Gastroesophageal sphincter (tissue), 4 donors: Measurements from ENCODE around the gene SEZ6L2. TPM values are rescaled to one million over a fixed set of nuclear protein-coding genes. Genes with fewer than 3 reads are reported as not detected.
"Not testable (repeated sequence)": the region's sequence is repeated elsewhere in the genome, so short reads cannot be mapped to it uniquely, and the experiment has no call there.

Experiments
- ATAC-seq: fragments of 150-250 bp; one replicate; pipeline ENCODE4 v1.9.1; 2016; ENCODE audit warnings: mild to moderate bottlenecking, moderate library complexity
- H3K27ac ChIP-seq, 4 donors: fragments of 200-600 bp; sonication (generic) in 3 of 4; 1 replicate in 3 of 4; 2 replicates in 1 of 4; pipeline ENCODE4 v1.5.1; 2016 to 2019
- H3K27me3 ChIP-seq: fragments of 200-600 bp; sonication (generic); one replicate; pipeline ENCODE4 v1.5.1; 2019
- H3K36me3 ChIP-seq, 2 donors: fragments of 200-600 bp; sonication (generic); one replicate each; pipeline ENCODE4 v1.5.1; 2019; ENCODE audit warnings: control low read depth in 1 of 2
- H3K4me1 ChIP-seq, 3 donors: fragments of 200-600 bp; sonication (generic); 1 replicate in 2 of 3; 2 replicates in 1 of 3; pipeline ENCODE4 v1.5.1; 2016 to 2019; ENCODE audit warnings: control low read depth in 2 of 3
- H3K4me3 ChIP-seq, 2 donors: fragments of 200-600 bp; sonication (generic); one replicate each; pipeline ENCODE4 v1.5.1; 2019; ENCODE audit warnings: mild to moderate bottlenecking in 1 of 2, moderate library complexity in 1 of 2
- H3K9me3 ChIP-seq, 3 donors: fragments of 200-600 bp; sonication (generic); one replicate each; pipeline ENCODE4 v1.5.1; 2017 to 2019; ENCODE audit warnings: control low read depth in 2 of 3
- EP300 ChIP-seq: sonication (generic); formaldehyde crosslinking; IDR thresholded peaks from one replicate; pipeline ENCODE4 v1.6.1; 2017; ENCODE audit warnings: antibody characterized with exemption, mild to moderate bottlenecking
- POLR2A ChIP-seq, 2 donors: fragments of 450-650 bp; IDR thresholded peaks; one replicate each; pipeline ENCODE4 v1.6.1; 2017; ENCODE audit warnings: antibody characterized with exemption in 2 of 2, mild to moderate bottlenecking in 2 of 2, moderate library complexity in 1 of 2
- POLR2AphosphoS5 ChIP-seq: sonication (generic); formaldehyde crosslinking; IDR thresholded peaks from one replicate; pipeline ENCODE4 v1.6.1; 2017; ENCODE audit warnings: antibody characterized with exemption
- WGBS, 2 donors: methylation state at CpG; one replicate each; pipeline ENCODE4 v1.1.5; 2018; ENCODE audit warnings: low coverage in 1 of 2; 5-methylcytosine and 5-hydroxymethylcytosine counted together
- total RNA-seq, 4 donors: library from RNA; depleted of rRNA; stranded (reverse); fragments of >200 nt; gene quantifications; one replicate each; pipeline ENCODE4 v1.1.0, GENCODE V29; 2016
- TF ChIP-seq, protein P1 (sequence below), 4 experiments: fragments of 200-600 bp in 2 of 4; fragments of 450-650 bp in 2 of 4; sonication (generic) in 1 of 4; IDR thresholded peaks; one replicate each; pipeline ENCODE4 v1.5.1; 2017 to 2019; ENCODE audit warnings: antibody characterized with exemption in 4 of 4, mild to moderate bottlenecking in 2 of 4, moderate library complexity in 2 of 4

The SEZ6L2 gene
- total RNA-seq, 4 donors from 2014 or later = 1.1 to 1.6 (median 1.1) TPM; not detected in 1

DNA sequence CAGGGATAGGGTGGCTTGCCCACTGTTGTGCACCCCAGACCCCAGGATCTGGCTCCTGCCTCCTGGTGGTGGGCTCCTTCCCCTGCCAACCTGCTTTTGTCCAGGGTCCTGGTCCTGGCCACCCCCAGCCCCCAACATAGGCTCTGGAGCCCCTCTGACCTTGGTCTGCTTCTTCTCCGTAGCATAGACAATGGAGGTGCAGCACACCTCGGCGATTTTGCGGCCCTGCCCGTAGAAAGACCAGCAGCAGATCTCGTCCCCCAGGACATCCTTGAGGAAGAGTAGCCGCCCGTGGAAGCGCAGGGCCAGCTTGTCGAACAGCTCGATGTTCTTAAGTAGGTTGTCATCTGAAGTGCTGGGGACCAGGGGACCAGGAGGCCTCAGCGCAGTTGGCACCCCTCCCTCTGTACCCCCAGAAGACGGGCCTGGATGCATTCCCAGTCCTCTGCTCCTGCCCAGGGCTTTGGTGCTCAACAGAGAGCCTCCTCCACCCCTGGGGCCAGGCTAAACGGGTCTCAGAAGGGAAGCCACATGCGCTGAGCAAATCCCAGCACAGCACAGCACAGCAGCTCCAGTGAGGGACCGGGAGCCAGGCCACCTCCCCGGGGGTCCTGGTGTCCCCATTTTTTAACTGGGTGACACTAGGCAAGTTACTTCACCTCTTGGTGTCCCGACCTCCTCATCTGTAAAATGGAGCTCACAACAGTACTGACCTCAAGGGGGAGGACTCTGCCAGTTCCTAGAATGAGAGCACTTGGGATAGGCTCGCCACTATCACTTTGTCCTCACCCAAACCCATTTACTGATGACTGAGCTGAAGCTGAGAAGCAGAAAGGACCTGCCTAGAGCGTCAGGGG is 11.7 kb upstream of the SEZ6L2 start:
- WGBS, 2 donors = 69% methylated on average over 5 of the region's 20 CpGs; no CpG with 5 or more reads in 1 of the 2 donors
- TF ChIP-seq EP300 = no peak
- TF ChIP-seq, protein P1, sequence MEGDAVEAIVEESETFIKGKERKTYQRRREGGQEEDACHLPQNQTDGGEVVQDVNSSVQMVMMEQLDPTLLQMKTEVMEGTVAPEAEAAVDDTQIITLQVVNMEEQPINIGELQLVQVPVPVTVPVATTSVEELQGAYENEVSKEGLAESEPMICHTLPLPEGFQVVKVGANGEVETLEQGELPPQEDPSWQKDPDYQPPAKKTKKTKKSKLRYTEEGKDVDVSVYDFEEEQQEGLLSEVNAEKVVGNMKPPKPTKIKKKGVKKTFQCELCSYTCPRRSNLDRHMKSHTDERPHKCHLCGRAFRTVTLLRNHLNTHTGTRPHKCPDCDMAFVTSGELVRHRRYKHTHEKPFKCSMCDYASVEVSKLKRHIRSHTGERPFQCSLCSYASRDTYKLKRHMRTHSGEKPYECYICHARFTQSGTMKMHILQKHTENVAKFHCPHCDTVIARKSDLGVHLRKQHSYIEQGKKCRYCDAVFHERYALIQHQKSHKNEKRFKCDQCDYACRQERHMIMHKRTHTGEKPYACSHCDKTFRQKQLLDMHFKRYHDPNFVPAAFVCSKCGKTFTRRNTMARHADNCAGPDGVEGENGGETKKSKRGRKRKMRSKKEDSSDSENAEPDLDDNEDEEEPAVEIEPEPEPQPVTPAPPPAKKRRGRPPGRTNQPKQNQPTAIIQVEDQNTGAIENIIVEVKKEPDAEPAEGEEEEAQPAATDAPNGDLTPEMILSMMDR (IDR thresholded peaks at IDR 0.05) = no peak
- no peak for TF ChIP-seq POLR2AphosphoS5
- no peak for TF ChIP-seq POLR2A (IDR thresholded peaks at IDR 0.05)
- no peak for ATAC-seq
- Histone ChIP-seq H3K9me3 (no peaks in the 10 kb centered on the region), H3K36me3 (peaks cover 0 to 44% of the 10 kb centered on the region in 2 donors), H3K27ac (no peak overlapping the region), H3K4me3 (no peak overlapping the region), H3K4me1 (no peaks in the 10 kb centered on the region), H3K27me3 (no peaks in the 10 kb centered on the region)

DNA sequence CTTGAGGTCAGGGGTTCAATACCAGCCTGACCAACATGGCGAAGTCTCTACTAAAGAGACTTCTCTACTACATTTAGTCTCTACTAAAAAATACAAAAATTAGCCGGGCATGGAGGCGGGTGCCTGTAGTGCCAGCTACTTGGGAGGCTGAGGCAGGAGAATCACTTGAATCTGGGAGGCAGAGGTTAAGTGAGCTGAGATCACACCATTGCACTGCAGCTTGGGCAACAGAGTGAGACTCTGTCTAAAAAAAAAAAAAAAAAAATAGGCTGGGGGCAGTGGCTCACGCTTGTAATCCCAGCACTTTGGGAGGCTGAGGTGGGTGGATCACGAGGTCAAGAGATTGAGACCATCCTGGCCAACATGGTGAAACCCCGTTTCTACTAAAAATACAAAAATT is 10.5 kb upstream of the SEZ6L2 start:
- not testable (repeated sequence) for H3K4me1 ChIP-seq, H3K27ac ChIP-seq, H3K4me3 ChIP-seq, H3K27me3 ChIP-seq, ATAC-seq, H3K9me3 ChIP-seq
- peaks cover 0 to 35% of the 10 kb centered on the region in 2 donors for H3K36me3 ChIP-seq
- 75 to 90% methylated on average over 2 to 4 of the region's 6 CpGs for WGBS, 2 donors

DNA sequence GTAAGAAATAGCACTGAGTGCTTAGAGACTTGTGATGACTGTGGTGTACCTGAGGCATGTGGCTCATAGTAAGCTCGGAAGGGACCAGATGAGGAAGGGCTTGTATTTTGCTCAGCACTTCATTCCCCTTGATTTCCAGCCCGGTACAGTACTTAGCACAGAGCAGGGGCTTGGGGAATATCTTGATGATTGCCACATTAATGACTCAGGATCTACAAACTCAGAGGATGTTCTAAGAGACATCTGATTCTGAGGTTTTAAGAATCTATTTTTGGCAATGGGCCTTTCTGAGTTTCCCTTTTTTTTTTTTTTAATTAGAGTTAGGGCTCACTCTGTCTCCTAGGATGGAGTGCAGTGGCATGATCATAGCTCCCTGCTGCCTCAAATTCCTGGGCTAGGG is 10.0 kb upstream of the SEZ6L2 start:
- Histone ChIP-seq H3K36me3 (peaks cover 0 to 30% of the 10 kb centered on the region in 2 donors), H3K27ac (no peak overlapping the region), H3K4me3 (no peak overlapping the region), H3K4me1 (no peaks in the 10 kb centered on the region), H3K9me3 (no peaks in the 10 kb centered on the region), H3K27me3 (no peaks in the 10 kb centered on the region)
- 65 to 66% methylated on average over 2 of the region's 2 CpGs for WGBS, 2 donors
- TF ChIP-seq EP300 (no peak), POLR2AphosphoS5 (no peak), POLR2A (IDR thresholded peaks at IDR 0.05) (no peak)
- TF ChIP-seq, protein P1 (IDR thresholded peaks at IDR 0.05) = no peak
- no peak for ATAC-seq

DNA sequence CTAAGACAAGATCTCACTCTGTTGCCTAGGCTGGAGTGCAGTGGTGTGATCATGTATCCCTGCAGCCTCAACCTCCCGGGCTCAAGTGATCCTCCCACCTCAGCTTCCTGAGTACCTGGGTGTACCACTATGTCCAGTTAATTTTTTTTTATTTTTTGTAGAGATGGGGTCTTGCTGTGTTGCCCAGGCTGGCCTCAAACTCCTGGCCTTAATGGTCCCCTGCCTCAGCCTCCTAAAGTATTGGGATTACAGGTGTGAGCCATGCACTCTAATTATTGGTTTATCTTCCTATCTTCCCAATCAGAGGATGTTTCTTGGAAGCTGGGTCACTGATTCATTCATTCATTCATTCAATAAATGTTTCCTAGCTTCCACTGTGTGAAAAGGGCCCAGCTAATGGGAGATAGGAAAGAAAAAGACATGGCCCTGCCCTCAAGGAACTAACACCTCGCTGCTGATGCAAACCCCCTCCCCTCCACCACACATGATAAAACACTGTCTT is 9.4 kb upstream of the SEZ6L2 start:
- Histone ChIP-seq H3K27me3 (no peaks in the 10 kb centered on the region), H3K4me3 (no peak overlapping the region), H3K9me3 (no peaks in the 10 kb centered on the region), H3K4me1 (no peaks in the 10 kb centered on the region), H3K27ac (no peak overlapping the region), H3K36me3 (peaks cover 0 to 24% of the 10 kb centered on the region in 2 donors)
- 90 to 100% methylated on average over 1 to 2 of the region's 2 CpGs for whole genome bisulfite sequencing, 2 donors
- TF ChIP-seq POLR2A (IDR thresholded peaks at IDR 0.05) (no peak), POLR2AphosphoS5 (no peak), EP300 (no peak)
- TF ChIP-seq, protein P1 (IDR thresholded peaks at IDR 0.05) = no peak
- no peak for ATAC-seq

DNA sequence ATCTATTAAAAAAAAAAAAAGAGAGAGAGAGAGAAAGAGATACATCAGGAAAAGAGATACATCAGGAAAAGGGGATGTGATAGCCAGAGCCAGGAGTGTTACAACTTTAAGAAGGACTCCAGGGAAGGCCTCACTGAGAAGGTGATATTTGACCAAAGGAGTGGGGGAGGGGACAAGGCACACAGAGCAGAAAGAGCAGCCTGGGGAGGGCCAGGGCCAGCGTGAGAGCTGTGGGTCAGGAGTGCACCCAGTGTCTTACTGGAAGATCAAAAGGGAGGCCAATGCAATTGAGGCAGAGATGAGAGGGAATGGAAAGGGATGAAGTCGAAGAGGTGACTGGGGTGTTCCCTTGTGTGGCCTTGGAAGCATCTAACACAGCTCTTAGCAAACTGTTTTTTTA is 8.6 kb upstream of the SEZ6L2 start:
- ATAC-seq = no peak

More for the DNA sequence above, 8.6 kb upstream of the SEZ6L2 start:
- H3K27ac ChIP-seq = no peak overlapping the region
- peaks cover 0 to 17% of the 10 kb centered on the region in 2 donors for H3K36me3 ChIP-seq
- no peaks in the 10 kb centered on the region for H3K9me3 ChIP-seq
- no peaks in the 10 kb centered on the region for H3K27me3 ChIP-seq
- H3K4me1 ChIP-seq = no peaks in the 10 kb centered on the region
- TF ChIP-seq EP300 = no peak
- no peak for TF ChIP-seq POLR2A (IDR thresholded peaks at IDR 0.05)
- TF ChIP-seq, protein P1 (IDR thresholded peaks at IDR 0.05) = no peak
- no peak for TF ChIP-seq POLR2AphosphoS5
- 58 to 63% methylated on average over 2 of the region's 2 CpGs for WGBS, 2 donors
- no peak overlapping the region for H3K4me3 ChIP-seq
